ENCODE measurements around the gene PGS1.

GRCh38 chr17:78418326-78419026, 40.0 kb downstream of the PGS1 start:
- no peak for TF ChIP-seq POLR2AphosphoS5 (IDR thresholded peaks at IDR 0.05; ENCODE audit: low read depth, low read length)
- no peak for TF ChIP-seq TAF1 (IDR thresholded peaks at IDR 0.05; ENCODE audit: borderline replicate concordance, low read depth, low read length)

All from GM12892 (cell line).